HT-29 (cell line): ENCODE data around the gene CST4. TPM values are rescaled to one million over a fixed set of nuclear protein-coding genes. Genes with fewer than 3 reads are reported as not detected.
"Not testable (repeated sequence)": the region's sequence is repeated elsewhere in the genome, so short reads cannot be mapped to it uniquely, and the experiment has no call there.

ENCODE experiments used
- DNase-seq: peaks from one replicate; pipeline ENCODE4 v3.0.0-alpha.2; 2015; ENCODE audit warnings: low spot score
- total RNA-seq: library from RNA; depleted of rRNA; stranded (reverse); fragments of >200 nt; shearing (Covaris generic); gene quantifications from 2 replicates; pipeline ENCODE4 v1.2.3, GENCODE V29; 2014

Gene CST4
- total RNA-seq, 1 experiment from 2014 or later: 0.25 TPM

- no peak for DNase-seq
These were observed 26.5 kb downstream of the CST4 start for GRCh38 chr20:23662276-23662870.

GRCh38 chr20:23661002-23661429 lies 27.8 kb downstream of the CST4 start:
- DNase-seq: no peak

GRCh38 chr20:23659989-23660837 lies 28.6 kb downstream of the CST4 start:
- no peak for DNase-seq

- DNase-seq: not testable (repeated sequence)
These were observed 29.2 kb downstream of the CST4 start for GRCh38 chr20:23659610-23659988.

GRCh38 chr20:23658989-23659609 lies 29.7 kb downstream of the CST4 start:
- no peak for DNase-seq

GRCh38 chr20:23658336-23658735 lies 30.5 kb downstream of the CST4 start:
- DNase-seq: no peak

- no peak for DNase-seq
These were observed 31.6 kb downstream of the CST4 start for GRCh38 chr20:23657202-23657601.

GRCh38 chr20:23656372-23656771 lies 32.5 kb downstream of the CST4 start:
- DNase-seq: no peak

GRCh38 chr20:23655491-23656211 lies 33.2 kb downstream of the CST4 start:
- DNase-seq: no peak

GRCh38 chr20:23654717-23655116 lies 34.1 kb downstream of the CST4 start:
- no peak for DNase-seq

GRCh38 chr20:23654000-23654399 lies 34.8 kb downstream of the CST4 start:
- no peak for DNase-seq

- DNase-seq: no peak
These were observed 35.4 kb downstream of the CST4 start for GRCh38 chr20:23653400-23653938.

- DNase-seq: no peak
These were observed 35.9 kb downstream of the CST4 start for GRCh38 chr20:23652926-23653325.

- no peak for DNase-seq
These were observed 36.5 kb downstream of the CST4 start for GRCh38 chr20:23652371-23652770.

GRCh38 chr20:23651117-23651516 lies 37.7 kb downstream of the CST4 start:
- DNase-seq: no peak

GRCh38 chr20:23649830-23650417 lies 38.9 kb downstream of the CST4 start:
- DNase-seq: no peak

GRCh38 chr20:23649242-23649641 lies 39.6 kb downstream of the CST4 start:
- DNase-seq: no peak

GRCh38 chr20:23647346-23647745 lies 41.5 kb downstream of the CST4 start:
- DNase-seq: no peak

- no peak for DNase-seq
These were observed 42.5 kb downstream of the CST4 start for GRCh38 chr20:23646106-23646873.

GRCh38 chr20:23645575-23645974 lies 43.3 kb downstream of the CST4 start:
- DNase-seq: no peak

- DNase-seq: no peak
These were observed 44.7 kb downstream of the CST4 start for GRCh38 chr20:23644164-23644563.
